Heart left ventricle (tissue), 16 donors: ENCODE results near the gene PCIF1. TPM values are rescaled to one million over a fixed set of nuclear protein-coding genes. Genes with fewer than 3 reads are reported as not detected.
A peak's percentile ranks its signal among the peaks of the same experiment; 100 is the strongest.

Experiments used
- ATAC-seq, 4 donors: fragments of 200-7000 bp; cut with Tn5 transposase; one replicate each; pipeline ENCODE4 v1.9.1; 2020 to 2022; ENCODE audit warnings: moderate library complexity in 4 of 4, mild to moderate bottlenecking in 3 of 4, moderate number of reproducible peaks in 1 of 4
- DNase-seq, 5 donors: peaks; one replicate each; pipeline ENCODE4 v3.0.0-alpha.2; 2020
- H3K27ac ChIP-seq, 12 donors: fragments of 200-600 bp; sonication (generic) in 4 of 12; one replicate each; pipeline versions ENCODE4 v1.5.0 to v1.8.0; 2016 to 2022; ENCODE audit warnings: mild to moderate bottlenecking in 2 of 12
- H3K27me3 ChIP-seq, 9 donors: fragments of 200-600 bp; sonication (generic) in 2 of 9; one replicate each; pipeline versions ENCODE4 v1.5.1 to v1.8.0; 2016 to 2022; ENCODE audit warnings: mild to moderate bottlenecking in 3 of 9
- H3K36me3 ChIP-seq, 9 donors: fragments of 200-600 bp; sonication (generic) in 2 of 9; one replicate each; pipeline versions ENCODE4 v1.5.0 to v1.8.0; 2018 to 2022; ENCODE audit warnings: mild to moderate bottlenecking in 2 of 9
- H3K4me1 ChIP-seq, 12 donors: fragments of 200-600 bp; sonication (generic) in 4 of 12; one replicate each; pipeline versions ENCODE4 v1.5.0 to v1.8.0; 2016 to 2022; ENCODE audit warnings: mild to moderate bottlenecking in 3 of 12
- H3K4me3 ChIP-seq, 12 donors: fragments of 200-600 bp; sonication (generic) in 4 of 12; one replicate each; pipeline versions ENCODE4 v1.5.0 to v1.8.0; 2017 to 2022; ENCODE audit warnings: mild to moderate bottlenecking in 9 of 12, moderate library complexity in 4 of 12
- H3K9me3 ChIP-seq, 12 donors: fragments of 200-600 bp; sonication (generic) in 4 of 12; one replicate each; pipeline versions ENCODE4 v1.5.0 to v1.8.0; 2016 to 2022; ENCODE audit warnings: mild to moderate bottlenecking in 1 of 12
- POLR2A ChIP-seq, 2 donors: fragments of 450-650 bp; IDR thresholded peaks; one replicate each; pipeline ENCODE4 v1.6.1; 2017; ENCODE audit warnings: antibody characterized with exemption in 2 of 2, mild to moderate bottlenecking in 2 of 2, moderate library complexity in 2 of 2
- WGBS, 4 donors: extraction: QIAGEN DNeasy Blood & Tissue Kit in 2 of 4; methylation state at CpG; one replicate each; pipeline versions ENCODE4 v1.1.5 to v1.1.7; 2013 to 2018; 5-methylcytosine and 5-hydroxymethylcytosine counted together
- intact Hi-C, 10 donors: fragments of 100-400 bp; cut with DNase I; formaldehyde crosslinking; loops; one replicate each; pipeline versions ENCODE4 v1.11.1 to v1.14.2; 2022
- polyA plus RNA-seq, 2 donors: library from polyadenylated mRNA; stranded (reverse); fragments of 200-250 nt; gene quantifications; one replicate each; pipeline ENCODE4 v1.2.3, GENCODE V29; 2013
- total RNA-seq, 9 donors: library from RNA; depleted of rRNA in 2 of 9; stranded (reverse); fragments of >200 nt in 2 of 9; fragmentation: NEBNext Ultra II Directional in 3 of 9; extraction: Animal tissue kit (Norgen Biotek cat#: 25700) in 3 of 9; gene quantifications; one replicate each; pipeline versions ENCODE4 v1.1.0 to v1.2.4, GENCODE V29; 2016 to 2023
- TF ChIP-seq, protein P1 (sequence below), 12 donors: fragments of 200-600 bp; sonication (generic) in 4 of 12; IDR thresholded peaks; one replicate each; pipeline versions ENCODE4 v1.5.0 to v1.8.0; 2018 to 2022; ENCODE audit warnings: antibody characterized with exemption in 12 of 12, mild to moderate bottlenecking in 5 of 12
- donor health status: ischemic (EF 13 %, LVEDD 7.1; RV severe dilation, severe dysfunction).
- donor health status: healthy with polysubstance abuse.
- donor health status: DM: no; HTN: yes; CAD: no.
- donor health status: DM: no; HTN: no; CAD: no.
- donor health status: ischemic (EF 25% LVEDD 6.9; RV normal size, moderate dysfunction).
- donor health status: ischemic (EF 25% LVEDD 5.7; RV mildly dilated, moderate dysfunction).
- donor health status: healthy.
- donor health status: DM: yes; HTN: yes; CAD: no.
- donor health status: ischemic (EF 35%, LVEDD 5.7; RV mildly dilated, moderate dysfunction).
- donor health status: nonischemic (EF 11% LVEDD 7.7; RV severe dilation, severe dysfunction).
- donor health status: DM: yes; HTN: yes; CAD: no.
- donor health status: PGD.
- donor health status: ischemic (EF 29% LVEDD 5.4; RV normal size, mild dysfunction).
- donor health status: nonischemic (EF 23%, LVEDD 6.1; RV moderate dilation, normal function).

The PCIF1 gene
- total and polyA plus RNA-seq, 11 donors: 17.5 to 40.2 (median 28.2) TPM

DNA sequence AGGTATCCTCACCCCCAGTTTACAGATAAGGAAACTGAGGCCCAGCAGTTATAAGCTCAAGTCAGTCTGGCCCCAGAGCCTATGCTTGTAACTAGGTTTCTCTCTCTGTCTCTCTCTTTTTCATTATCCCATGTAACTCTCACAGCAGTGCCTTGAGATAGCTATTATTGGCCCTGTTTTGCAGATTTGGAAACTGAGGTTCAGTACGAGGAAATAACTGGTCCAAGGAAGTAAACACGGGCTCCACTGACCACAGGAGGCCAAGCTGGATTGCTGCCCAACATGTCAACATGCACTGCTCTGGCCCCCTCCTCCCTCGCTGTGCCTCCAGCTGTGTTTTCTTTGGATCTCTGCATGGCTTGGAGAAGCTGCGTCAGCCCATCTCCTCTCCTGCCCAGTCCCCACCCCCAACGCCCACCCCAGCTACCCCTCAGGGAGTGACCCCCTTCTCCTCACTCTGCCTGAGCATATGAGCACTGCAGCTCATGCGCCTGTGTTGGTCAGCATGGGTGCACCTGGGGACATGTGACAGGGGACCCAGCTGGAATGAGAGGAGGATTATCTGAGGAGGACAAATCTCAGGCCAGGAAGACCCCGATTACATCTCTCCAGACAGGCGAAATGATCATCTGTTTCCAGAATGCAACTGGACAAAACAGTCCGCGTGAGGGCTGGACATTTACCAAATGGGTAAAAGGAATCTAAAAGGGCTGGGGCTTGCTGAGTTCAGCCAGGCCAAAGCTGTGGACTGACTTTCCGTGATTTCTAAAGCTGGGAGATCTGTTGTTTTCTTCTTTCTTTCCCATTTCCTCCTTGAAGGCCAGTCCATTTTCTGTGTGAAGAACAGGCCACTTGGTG is 14.7 kb upstream of the PCIF1 start:
- Histone ChIP-seq H3K27ac (peak overlapping the region; percentile 57 to 92 (median 76)), H3K4me3 (peak overlapping the region in 2 of 12 donors; percentile 18 to 19), H3K27me3 (no peaks in the 10 kb centered on the region), H3K4me1 (peaks cover 3 to 85% (median 37%) of the 10 kb centered on the region in 12 donors), H3K36me3 (no peaks in the 10 kb centered on the region), H3K9me3 (no peaks in the 10 kb centered on the region)
- no peak for TF ChIP-seq POLR2A (IDR thresholded peaks at IDR 0.05)
- WGBS, 4 donors: 41 to 57% (median 52%) methylated on average over 11 of the region's 11 CpGs
- intact Hi-C loops: no loop called here
- ATAC-seq (peak; percentile 68 to 74 (median 69)), DNase-seq (peak; percentile 81 to 93 (median 86))

DNA sequence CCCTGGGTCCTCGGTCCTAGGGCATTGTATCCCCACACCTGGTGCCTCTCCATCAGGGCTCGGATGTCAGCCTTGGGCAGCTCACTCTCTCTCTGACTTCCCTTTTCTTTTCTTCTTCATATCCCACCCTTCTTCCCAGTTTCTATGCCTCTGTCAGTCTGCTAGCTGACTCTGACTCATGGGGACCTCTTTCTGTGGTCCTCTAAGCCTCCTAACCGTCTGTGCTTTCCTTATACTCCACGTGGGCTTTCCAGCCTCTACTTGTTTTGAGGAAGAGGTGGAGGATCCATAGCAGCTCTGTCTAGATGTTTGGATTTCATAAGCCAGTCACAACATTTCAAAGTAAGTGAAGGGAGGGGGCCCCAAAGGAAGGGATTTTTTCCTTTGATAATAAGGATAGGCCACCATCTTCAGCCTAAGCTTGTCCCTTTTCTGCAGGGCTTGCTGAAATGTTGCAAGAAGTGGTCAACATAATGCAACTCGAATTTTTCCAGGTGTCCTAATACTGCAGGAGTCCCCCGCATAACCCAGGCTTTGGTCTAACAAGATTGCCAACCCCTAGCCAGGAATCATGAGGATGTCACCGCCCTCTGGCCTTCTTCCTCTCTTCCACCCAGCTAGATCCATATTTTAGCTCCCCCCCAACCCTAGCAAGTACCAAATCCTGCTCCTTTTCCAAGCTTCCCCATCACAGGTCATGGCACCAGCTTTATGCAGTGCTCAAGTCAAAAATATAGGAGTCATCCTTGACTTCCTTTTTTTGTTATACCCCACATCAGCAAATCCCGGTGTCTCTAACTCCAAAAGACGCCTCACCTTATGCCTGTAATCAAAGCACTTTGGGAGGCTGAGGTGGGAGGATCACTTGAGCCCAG is 13.8 kb upstream of the PCIF1 start:
- H3K4me1 ChIP-seq: peaks cover 3 to 85% (median 43%) of the 10 kb centered on the region in 12 donors
- peak overlapping the region; percentile 57 to 92 (median 76) for H3K27ac ChIP-seq
- ATAC-seq: no peak
- TF ChIP-seq, protein P1, sequence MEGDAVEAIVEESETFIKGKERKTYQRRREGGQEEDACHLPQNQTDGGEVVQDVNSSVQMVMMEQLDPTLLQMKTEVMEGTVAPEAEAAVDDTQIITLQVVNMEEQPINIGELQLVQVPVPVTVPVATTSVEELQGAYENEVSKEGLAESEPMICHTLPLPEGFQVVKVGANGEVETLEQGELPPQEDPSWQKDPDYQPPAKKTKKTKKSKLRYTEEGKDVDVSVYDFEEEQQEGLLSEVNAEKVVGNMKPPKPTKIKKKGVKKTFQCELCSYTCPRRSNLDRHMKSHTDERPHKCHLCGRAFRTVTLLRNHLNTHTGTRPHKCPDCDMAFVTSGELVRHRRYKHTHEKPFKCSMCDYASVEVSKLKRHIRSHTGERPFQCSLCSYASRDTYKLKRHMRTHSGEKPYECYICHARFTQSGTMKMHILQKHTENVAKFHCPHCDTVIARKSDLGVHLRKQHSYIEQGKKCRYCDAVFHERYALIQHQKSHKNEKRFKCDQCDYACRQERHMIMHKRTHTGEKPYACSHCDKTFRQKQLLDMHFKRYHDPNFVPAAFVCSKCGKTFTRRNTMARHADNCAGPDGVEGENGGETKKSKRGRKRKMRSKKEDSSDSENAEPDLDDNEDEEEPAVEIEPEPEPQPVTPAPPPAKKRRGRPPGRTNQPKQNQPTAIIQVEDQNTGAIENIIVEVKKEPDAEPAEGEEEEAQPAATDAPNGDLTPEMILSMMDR (IDR thresholded peaks at IDR 0.05): no peak
- TF ChIP-seq POLR2A (IDR thresholded peaks at IDR 0.05): no peak
- H3K4me3 ChIP-seq: peak overlapping the region in 1 of 12 donors; percentile 19
- 73 to 79% (median 75%) methylated on average over 9 of the region's 9 CpGs for WGBS, 4 donors
- H3K36me3 ChIP-seq: no peaks in the 10 kb centered on the region
- H3K27me3 ChIP-seq: no peaks in the 10 kb centered on the region
- no peak for DNase-seq
- H3K9me3 ChIP-seq: no peaks in the 10 kb centered on the region
- intact Hi-C loops: no loop called here

DNA sequence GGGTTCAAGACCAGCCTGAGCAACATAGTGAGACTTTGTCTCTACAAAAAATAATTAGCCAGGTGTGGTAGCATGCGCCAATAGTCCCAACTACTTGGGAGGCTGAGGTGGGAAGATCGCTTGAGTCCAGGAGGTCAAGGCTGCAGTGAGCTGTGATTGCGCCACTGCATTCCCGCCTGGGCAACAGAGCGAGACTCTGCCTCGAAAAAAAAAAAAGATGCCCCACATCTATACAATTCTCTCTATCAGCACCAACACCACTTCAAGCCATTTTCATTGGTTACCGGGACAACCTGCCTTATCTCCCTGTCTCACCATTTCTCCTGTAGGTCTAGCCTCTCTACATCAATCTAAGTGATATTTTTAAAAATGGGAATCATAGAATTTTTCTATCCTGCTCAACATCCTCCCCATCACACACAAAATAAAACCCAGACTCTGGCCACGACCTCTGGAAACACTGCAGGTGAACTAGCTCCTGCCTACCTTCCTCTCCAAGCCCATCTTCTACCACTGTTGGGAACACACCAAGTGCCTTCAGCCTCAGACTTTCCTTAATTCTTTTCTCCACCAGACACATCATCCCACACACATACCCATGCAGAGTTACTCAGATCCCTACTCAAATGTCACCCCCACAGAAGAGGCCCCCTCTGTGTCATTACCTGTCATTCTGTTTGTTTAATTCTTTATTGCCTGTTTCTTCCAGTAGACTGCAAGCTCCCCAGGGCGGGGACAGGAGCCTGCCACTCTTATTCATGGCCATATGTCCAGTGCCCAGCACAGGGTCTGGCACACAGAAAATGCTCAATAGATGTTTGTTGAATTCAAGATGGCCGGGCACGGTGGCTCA is 12.9 kb upstream of the PCIF1 start:
- Histone ChIP-seq H3K9me3 (no peaks in the 10 kb centered on the region), H3K36me3 (no peaks in the 10 kb centered on the region), H3K27me3 (no peaks in the 10 kb centered on the region), H3K27ac (peak overlapping the region in 7 of 12 donors; percentile 19 to 85 (median 57)), H3K4me3 (no peak overlapping the region), H3K4me1 (peaks cover 3 to 89% (median 43%) of the 10 kb centered on the region in 12 donors)
- no peak for TF ChIP-seq POLR2A (IDR thresholded peaks at IDR 0.05)
- TF ChIP-seq, protein P1 (IDR thresholded peaks at IDR 0.05): no peak
- DNase-seq: no peak
- intact Hi-C loops: no loop called here
- no peak for ATAC-seq
- 88 to 91% (median 90%) methylated on average over 11 of the region's 11 CpGs for WGBS, 4 donors
